GM10266 (cell line): Measurements from ENCODE around the gene HK2.
"Not testable (repeated sequence)": the region's sequence is repeated elsewhere in the genome, so short reads cannot be mapped to it uniquely, and the experiment has no call there.

Source experiments
- DNase-seq: peaks from one replicate; pipeline ENCODE4 v3.0.0; 2012; ENCODE audit errors: extremely low spot score
- TF ChIP-seq, protein P1 (sequence below): IDR thresholded peaks from 2 replicates; pipeline ENCODE4 v1.5.1; 2012; ENCODE audit warnings: mild to moderate bottlenecking, low read depth; ENCODE audit not compliant: control insufficient read depth, insufficient read depth; ENCODE audit errors: missing control alignments

The HK2 gene

DNA sequence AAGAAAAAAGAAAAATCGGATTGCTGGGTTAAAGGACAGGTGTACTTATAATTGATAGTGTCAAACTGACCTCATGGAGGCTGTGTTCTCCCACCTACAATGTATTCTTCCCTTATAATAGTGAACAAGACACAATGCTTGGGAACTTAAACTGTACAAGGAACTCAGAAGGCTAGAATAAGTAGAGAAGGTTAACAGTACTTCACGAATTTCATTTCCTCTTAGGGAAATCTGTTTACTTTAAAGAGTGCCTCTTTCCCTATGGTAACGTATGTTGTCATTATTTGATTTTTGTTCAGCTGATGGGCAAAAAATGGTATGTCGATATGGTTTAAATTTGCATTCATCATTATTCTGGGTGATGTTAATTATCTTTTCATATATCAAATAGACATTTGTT, 9.2 kb upstream of the HK2 start:
- no peak for DNase-seq
- TF ChIP-seq, protein P1, sequence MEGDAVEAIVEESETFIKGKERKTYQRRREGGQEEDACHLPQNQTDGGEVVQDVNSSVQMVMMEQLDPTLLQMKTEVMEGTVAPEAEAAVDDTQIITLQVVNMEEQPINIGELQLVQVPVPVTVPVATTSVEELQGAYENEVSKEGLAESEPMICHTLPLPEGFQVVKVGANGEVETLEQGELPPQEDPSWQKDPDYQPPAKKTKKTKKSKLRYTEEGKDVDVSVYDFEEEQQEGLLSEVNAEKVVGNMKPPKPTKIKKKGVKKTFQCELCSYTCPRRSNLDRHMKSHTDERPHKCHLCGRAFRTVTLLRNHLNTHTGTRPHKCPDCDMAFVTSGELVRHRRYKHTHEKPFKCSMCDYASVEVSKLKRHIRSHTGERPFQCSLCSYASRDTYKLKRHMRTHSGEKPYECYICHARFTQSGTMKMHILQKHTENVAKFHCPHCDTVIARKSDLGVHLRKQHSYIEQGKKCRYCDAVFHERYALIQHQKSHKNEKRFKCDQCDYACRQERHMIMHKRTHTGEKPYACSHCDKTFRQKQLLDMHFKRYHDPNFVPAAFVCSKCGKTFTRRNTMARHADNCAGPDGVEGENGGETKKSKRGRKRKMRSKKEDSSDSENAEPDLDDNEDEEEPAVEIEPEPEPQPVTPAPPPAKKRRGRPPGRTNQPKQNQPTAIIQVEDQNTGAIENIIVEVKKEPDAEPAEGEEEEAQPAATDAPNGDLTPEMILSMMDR, result no peak

DNA sequence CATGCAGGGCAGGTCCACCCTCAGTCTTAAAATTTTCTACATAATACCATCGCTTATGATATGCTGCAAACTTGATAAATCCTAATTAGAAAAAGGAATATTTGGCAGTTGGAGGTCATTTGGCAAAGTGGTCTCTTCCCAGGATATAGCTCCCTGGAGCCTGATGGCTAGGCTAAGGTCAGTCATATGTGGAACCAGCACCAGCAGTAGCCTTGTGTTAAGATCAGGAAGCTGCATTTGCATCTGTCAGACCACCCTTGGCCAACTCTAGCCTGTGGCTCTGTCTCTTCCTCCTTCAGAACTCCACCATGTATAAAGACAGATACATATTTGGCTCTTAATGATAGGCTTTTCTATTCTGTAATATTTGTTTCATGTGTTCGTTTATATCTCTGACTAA, 5.4 kb upstream of the HK2 start:
- DNase-seq, result no peak
- TF ChIP-seq, protein P1, result no peak

DNA sequence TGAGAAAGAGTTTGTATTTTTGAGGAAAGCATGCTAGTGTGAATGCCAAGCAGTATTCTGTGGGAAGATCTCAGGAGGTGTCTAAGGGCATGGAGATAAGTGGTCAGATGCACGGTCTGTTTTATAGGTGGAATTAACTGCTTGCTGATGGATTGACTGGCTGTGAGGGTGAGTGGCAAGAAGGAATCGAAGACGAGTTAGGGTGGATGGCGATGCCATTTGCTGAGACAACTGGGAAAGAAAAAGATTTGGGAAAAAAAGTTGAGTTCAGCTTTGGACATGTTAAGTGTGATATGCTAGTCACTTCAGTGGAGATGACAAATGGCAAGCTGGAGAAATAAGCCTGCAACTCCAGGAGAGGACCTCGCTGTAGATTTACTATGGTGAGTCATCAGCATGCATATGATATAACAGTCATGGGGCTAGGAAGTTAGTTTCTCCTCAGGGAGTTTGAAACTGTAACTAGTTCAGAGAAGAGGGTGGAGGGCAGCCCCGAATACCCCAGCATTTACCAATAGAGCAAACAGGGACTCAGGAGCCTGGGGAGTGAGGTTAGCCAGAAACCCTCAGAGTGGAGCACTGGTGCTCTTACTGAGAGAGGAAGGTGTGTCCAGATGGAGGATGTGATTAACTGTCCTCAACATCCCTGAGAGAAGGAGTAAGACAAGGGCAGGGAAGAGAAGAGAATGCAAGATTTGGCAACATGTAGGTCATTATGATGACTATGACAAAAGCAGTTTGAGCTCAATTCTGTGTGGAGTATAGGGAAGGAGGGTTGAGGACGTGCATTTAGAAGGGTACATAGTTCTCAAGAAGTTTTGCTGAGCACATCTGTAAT, 2.0 kb upstream of the HK2 start:
- TF ChIP-seq, protein P1, result no peak
- no peak for DNase-seq

DNA sequence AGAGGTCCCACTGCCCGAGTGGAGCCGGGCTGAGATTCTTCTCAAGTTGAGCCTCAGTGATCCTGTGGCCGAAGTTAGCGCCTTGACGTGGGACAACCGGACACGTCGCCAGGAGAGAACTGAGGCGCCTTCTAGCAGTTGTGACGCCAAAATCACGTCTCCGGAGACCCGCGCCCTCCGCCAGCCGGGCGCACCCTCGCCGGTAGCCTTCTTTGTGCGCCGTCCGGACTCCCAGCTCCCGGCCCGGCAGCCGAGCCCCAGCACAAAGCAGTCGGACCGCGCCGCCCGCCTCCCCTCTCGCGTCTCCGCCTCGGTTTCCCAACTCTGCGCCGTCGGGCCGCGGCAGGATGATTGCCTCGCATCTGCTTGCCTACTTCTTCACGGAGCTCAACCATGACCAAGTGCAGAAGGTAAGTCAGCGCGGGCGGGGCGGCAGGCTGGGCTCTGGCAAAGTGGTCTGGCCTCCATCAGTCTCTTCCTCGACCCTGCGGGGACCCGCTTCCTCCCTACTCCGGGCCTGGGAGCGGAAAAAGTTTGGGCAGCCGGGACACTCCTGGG, 386 bp downstream of the HK2 start:
- DNase-seq, result not testable (repeated sequence)

DNA sequence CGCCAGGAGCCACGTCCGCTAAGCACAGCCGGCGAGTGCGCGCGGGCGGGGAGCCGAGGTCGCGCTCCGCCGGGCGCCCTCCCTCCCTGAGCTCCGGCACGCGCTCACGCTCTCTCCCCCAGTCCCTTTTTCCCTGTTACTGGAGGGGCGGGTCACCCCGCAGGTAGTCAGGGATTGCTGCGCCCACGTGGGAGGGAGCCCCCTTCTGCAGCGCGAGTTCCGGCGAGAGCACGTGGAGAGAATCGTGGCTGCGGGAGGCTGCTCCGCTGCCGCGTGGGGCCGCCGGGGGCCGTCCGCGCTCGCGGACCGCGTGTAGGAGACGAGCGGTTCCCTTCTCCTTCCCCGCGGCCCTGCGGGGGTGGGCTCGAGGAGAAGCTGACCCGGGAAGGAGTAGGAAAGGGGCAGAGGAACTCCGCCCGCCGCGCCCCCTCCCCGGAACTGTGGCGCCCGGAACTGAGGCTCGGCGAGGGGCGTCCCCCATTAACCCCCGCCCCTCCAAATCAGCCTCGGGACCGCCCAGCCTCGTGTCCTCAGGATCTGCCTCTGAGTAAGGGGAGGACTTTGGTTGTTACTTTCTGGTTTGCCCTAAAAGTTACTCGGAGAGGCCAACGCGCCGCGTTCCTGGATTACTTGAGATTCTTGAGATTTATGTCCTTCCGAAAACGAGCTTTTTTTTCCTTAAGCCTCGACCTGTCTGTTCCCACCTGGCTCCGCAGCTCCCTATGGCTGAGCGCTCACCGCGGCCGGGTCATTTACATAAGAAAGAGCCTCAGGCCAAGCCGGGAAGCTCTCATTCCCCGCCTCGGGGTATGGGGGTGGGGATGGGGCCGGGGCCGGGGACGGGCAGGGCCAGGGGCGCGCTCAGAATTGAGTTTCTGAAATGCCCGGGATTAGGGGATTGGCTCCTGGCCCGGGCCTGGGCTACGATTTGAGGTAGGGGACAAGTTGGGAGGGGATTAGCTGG, 1.1 kb downstream of the HK2 start:
- TF ChIP-seq, protein P1, result no peak
- DNase-seq, result peak; percentile 84

DNA sequence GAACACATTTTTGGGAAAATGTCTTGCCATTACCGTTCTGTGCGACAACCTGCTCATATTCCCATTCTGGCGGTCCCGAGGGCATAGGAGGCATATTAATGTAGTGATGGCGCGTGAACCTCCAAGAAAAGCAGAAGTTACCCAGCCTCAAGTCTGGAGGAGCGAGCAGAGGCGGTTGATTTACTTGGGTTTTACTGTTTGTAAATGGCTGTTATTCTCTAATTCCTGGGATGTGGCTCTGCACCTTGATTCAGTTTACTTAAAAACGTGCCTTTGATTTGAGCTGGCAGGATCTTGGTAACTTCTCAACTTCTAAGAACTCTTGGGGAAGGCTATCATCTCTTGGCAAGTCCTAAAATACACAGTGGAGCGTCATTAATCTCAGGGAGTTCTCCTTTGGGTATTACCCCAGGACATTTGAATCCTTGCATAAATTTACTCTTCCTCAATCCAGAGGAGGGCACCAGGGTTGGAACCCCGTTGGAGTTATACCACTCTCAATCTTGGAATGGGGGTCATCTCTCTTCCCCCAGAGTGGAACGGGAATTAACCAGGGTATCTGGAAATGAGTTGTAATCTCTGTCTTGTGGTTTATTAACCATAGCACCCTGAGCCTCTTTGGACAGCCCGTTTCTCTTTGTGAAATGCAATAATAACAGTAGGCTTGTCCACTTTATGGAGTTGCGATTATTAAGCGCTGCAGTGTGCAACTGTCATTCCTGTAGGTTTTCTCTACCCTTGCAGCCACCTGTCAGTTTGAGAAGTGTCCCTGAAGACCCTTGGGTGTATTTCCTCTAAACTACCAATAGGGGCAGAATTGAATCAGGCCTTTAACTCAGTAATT, 2.1 kb downstream of the HK2 start:
- TF ChIP-seq, protein P1, result peak; percentile 55
- DNase-seq, result peak; percentile 67

DNA sequence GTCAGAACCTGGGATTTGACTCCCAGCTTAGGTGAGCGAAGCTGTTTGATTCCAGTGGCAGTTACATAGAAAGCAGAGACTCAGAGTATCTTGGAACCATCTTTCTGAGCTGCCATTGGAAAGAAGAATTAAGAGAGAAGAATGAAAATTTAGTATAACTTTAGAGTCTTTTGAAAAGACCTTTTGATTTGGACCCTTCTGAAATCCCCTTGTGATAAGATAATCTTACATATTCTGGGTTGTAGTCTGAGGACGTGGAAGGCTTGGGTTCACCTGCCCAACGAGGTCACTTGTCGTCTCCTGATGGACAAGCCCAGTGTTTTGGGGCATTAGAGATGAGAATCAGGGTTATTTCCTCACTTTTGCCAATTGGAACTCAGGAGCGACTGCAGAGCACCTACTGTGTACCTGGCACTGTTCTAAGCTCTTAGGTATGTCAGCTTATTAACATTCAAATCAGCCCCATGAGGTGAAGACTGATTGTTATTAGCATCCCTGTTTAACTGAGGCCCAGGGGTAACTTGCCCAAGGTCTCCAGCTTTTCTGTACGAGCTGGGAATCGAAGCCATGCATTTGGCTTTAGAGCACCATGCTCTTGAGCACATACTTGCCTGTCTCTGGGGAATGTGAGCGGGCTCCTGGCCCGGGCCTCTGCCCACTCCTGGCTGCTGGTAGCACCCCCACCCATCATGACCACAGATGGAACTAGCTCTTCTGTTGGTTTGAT, 2.9 kb downstream of the HK2 start:
- DNase-seq, result no peak
- TF ChIP-seq, protein P1, result peak; percentile 8
